HepG2 (cell line): ENCODE results near the gene ASCC3. TPM values are rescaled to one million over a fixed set of nuclear protein-coding genes. Genes with fewer than 3 reads are reported as not detected.

ENCODE experiments used
- ATAC-seq: fragments of 200-7000 bp; cut with Tn5 transposase; 3 replicates; pipeline ENCODE4 v1.9.1; 2020; ENCODE audit warnings: mild to moderate bottlenecking, moderate library complexity
- BruUV-seq: library from RNA; stranded (reverse); fragments of 400-500 nt; replicated peaks from 2 replicates; lab custom pipeline; 2021; lab: Mats Ljungman, UMichigan
- CTCF ChIA-PET: fragments of 300-600 bp; formaldehyde crosslinking; extraction: SDS; loops from one replicate; lab custom pipeline; 2021; ENCODE audit warnings: low total read pairs, inconsistent platforms, low intra/inter-chr PET ratio; lab: Yijun Ruan, JAX
- POLR2A ChIA-PET: fragments of 350-600 bp; sonication (Branson Sonifier 250); formaldehyde crosslinking; loops from one replicate; lab custom pipeline; 2020; ENCODE audit warnings: antibody characterized with exemption, inconsistent platforms; lab: Yijun Ruan, JAX
- DNase-seq: peaks from one replicate; pipeline ENCODE4 v3.0.0-alpha.2; 2015; ENCODE audit warnings: low spot score
- FAIRE-seq: peaks from 3 replicates; lab custom pipeline; 2011; peaks lifted over from hg19 to GRCh38; lab: Jason Lieb, UNC
- H2AFZ ChIP-seq: one replicate; pipeline ENCODE4 v1.6.1; 2011; ENCODE audit warnings: low read length, inconsistent platforms
- H3K27ac ChIP-seq: fragments of 300-600 bp; 3 replicates; pipeline ENCODE4 v1.8.0; 2011; ENCODE audit warnings: mixed run types, mild to moderate bottlenecking, mixed read lengths, low read length, inconsistent platforms; ENCODE audit not compliant: insufficient read depth; ENCODE audit errors: extremely low read length
- H3K27me3 ChIP-seq, 2 experiments: fragments of 200-600 bp in 1 of 2; 2 replicates in 1 of 2; 3 replicates in 1 of 2; pipeline versions ENCODE4 v1.6.0 to v1.8.0; 2011; ENCODE audit warnings: low read length in 2 of 2, mild to moderate bottlenecking in 2 of 2, moderate library complexity in 2 of 2, inconsistent platforms in 1 of 2; ENCODE audit not compliant: insufficient read depth in 2 of 2, control insufficient read depth in 1 of 2
- H3K36me3 ChIP-seq, 2 experiments: fragments of 200-600 bp in 1 of 2; replicated peaks in 1 of 2; 2 replicates in 1 of 2; 3 replicates in 1 of 2; pipeline versions ENCODE4 v1.5.1 to v1.8.0; 2011; ENCODE audit warnings: low read length in 2 of 2, inconsistent platforms in 1 of 2; ENCODE audit not compliant: insufficient read depth in 2 of 2, control insufficient read depth in 1 of 2
- H3K4me1 ChIP-seq: 2 replicates; pipeline ENCODE4 v1.5.1; 2012; ENCODE audit warnings: low read length, inconsistent platforms; ENCODE audit not compliant: insufficient read depth
- H3K4me2 ChIP-seq: 2 replicates; pipeline ENCODE4 v1.6.0; 2011; ENCODE audit warnings: low read depth, low read length, inconsistent platforms
- H3K4me3 ChIP-seq, 3 experiments: fragments of 200-600 bp in 1 of 3; sonication (generic), shearing (Covaris generic) in 1 of 3; replicated peaks in 1 of 3; 2 replicates each; pipeline ENCODE4 v1.5.1; 2011 to 2016; ENCODE audit warnings: low read length in 3 of 3, inconsistent platforms in 2 of 3, low read depth in 2 of 3, mild to moderate bottlenecking in 2 of 3, control low read depth in 1 of 3, mixed read lengths in 1 of 3; ENCODE audit not compliant: insufficient read depth in 1 of 3
- H3K79me2 ChIP-seq: one replicate; pipeline ENCODE4 v1.6.1; 2011; ENCODE audit warnings: low read length, inconsistent platforms; ENCODE audit not compliant: insufficient read depth
- H3K9ac ChIP-seq: 2 replicates; pipeline ENCODE4 v1.6.0; 2011; ENCODE audit warnings: mild to moderate bottlenecking, low read depth, low read length, inconsistent platforms; ENCODE audit not compliant: insufficient read depth
- H3K9me3 ChIP-seq: 2 replicates; pipeline ENCODE4 v1.5.1; 2012; ENCODE audit warnings: mild to moderate bottlenecking, low read length
- H4K20me1 ChIP-seq: 2 replicates; pipeline ENCODE4 v1.6.0; 2011; ENCODE audit warnings: inconsistent platforms, mild to moderate bottlenecking, low read length, moderate library complexity; ENCODE audit not compliant: insufficient read depth
- AHDC1 ChIP-seq: sonication (generic); formaldehyde crosslinking; IDR thresholded peaks from 2 replicates; pipeline ENCODE4 v1.5.1; 2020; ENCODE audit warnings: mild to moderate bottlenecking, missing genetic modification reagents, borderline replicate concordance
- ATF7-NPFF ChIP-seq: sonication (generic); formaldehyde crosslinking; IDR thresholded peaks from 2 replicates; pipeline ENCODE4 v1.8.1; 2023; ENCODE audit warnings: mild to moderate bottlenecking, low read depth, missing genetic modification reagents, moderate library complexity
- ERF ChIP-seq: IDR thresholded peaks from 2 replicates; pipeline ENCODE4 v1.6.1; 2018; ENCODE audit warnings: missing biosample characterization, missing genetic modification reagents
- KMT2B ChIP-seq: IDR thresholded peaks from 2 replicates; pipeline ENCODE4 v1.6.1; 2016; ENCODE audit warnings: missing genetic modification reagents, missing compliant biosample characterization
- MYNN ChIP-seq: sonication (generic); formaldehyde crosslinking; IDR thresholded peaks from 2 replicates; pipeline ENCODE4 v1.4.0; 2020; ENCODE audit warnings: mild to moderate bottlenecking, low read depth, missing genetic modification reagents
- PAF1 ChIP-seq: IDR thresholded peaks from 2 replicates; pipeline ENCODE4 v1.6.1; 2016; ENCODE audit warnings: missing genetic modification reagents, missing compliant biosample characterization
- PCBP1 ChIP-seq: fragments of 200-400 bp; formaldehyde crosslinking; IDR thresholded peaks from 2 replicates; pipeline ENCODE4 v1.6.1; 2017; ENCODE audit warnings: mild to moderate bottlenecking, low read depth, low read length, borderline replicate concordance
- POLR2G ChIP-seq: fragments of 200-400 bp; formaldehyde crosslinking; IDR thresholded peaks from 2 replicates; pipeline ENCODE4 v1.6.1; 2018; ENCODE audit warnings: mild to moderate bottlenecking, low read depth, low read length, moderate library complexity
- YY1 ChIP-seq: IDR thresholded peaks from 2 replicates; pipeline ENCODE4 v1.6.1; 2011; ENCODE audit warnings: low read length, low read depth, moderate library complexity, mild to moderate bottlenecking; ENCODE audit not compliant: insufficient read depth, insufficient replicate concordance
- ZBTB42 ChIP-seq: sonication (generic); formaldehyde crosslinking; IDR thresholded peaks from 2 replicates; pipeline ENCODE4 v1.5.0; 2020; ENCODE audit warnings: mild to moderate bottlenecking, missing genetic modification reagents
- ZC3H4 ChIP-seq: sonication (generic); formaldehyde crosslinking; IDR thresholded peaks from 2 replicates; pipeline ENCODE4 v1.4.0; 2020; ENCODE audit warnings: missing genetic modification reagents, borderline replicate concordance
- ZNF207 ChIP-seq: fragments of 450-650 bp; IDR thresholded peaks from 2 replicates; pipeline ENCODE4 v1.6.1; 2016; ENCODE audit warnings: antibody characterized with exemption, borderline replicate concordance
- ZNF234 ChIP-seq: sonication (generic); formaldehyde crosslinking; conservative IDR thresholded peaks from 2 replicates; pipeline ENCODE4 v1.5.1; 2020; ENCODE audit warnings: mild to moderate bottlenecking, missing genetic modification reagents
- ZNF251 ChIP-seq: sonication (generic); formaldehyde crosslinking; IDR thresholded peaks from 2 replicates; pipeline ENCODE4 v1.9.0; 2021; ENCODE audit warnings: mild to moderate bottlenecking, missing genetic modification reagents
- ZNF260 ChIP-seq: sonication (generic); formaldehyde crosslinking; IDR thresholded peaks from 2 replicates; pipeline ENCODE4 v1.4.0; 2020; ENCODE audit warnings: missing genetic modification reagents, low read depth, mild to moderate bottlenecking, borderline replicate concordance
- ZNF317 ChIP-seq: sonication (generic); formaldehyde crosslinking; IDR thresholded peaks from 2 replicates; pipeline ENCODE4 v1.5.0; 2020; ENCODE audit warnings: mild to moderate bottlenecking, missing genetic modification reagents
- ZNF672 ChIP-seq: sonication (generic); formaldehyde crosslinking; IDR thresholded peaks from 2 replicates; pipeline ENCODE4 v1.8.1; 2022; ENCODE audit warnings: missing genetic modification reagents
- ZNF782 ChIP-seq: sonication (generic); formaldehyde crosslinking; IDR thresholded peaks from 2 replicates; pipeline ENCODE4 v1.4.0; 2020; ENCODE audit warnings: missing genetic modification reagents, mild to moderate bottlenecking, borderline replicate concordance
- WGBS: methylation state at CpG from one replicate; pipeline ENCODE4 v1.1.6; 2017; ENCODE audit warnings: low lambda C conversion rate; 5-methylcytosine and 5-hydroxymethylcytosine counted together
- in situ Hi-C: cut with HindIII; loops from 2 replicates; pipeline ENCODE4 v1.10.0; 2017; ENCODE audit warnings: low pct_unique_long_range_greater_than_20kb; ENCODE audit not compliant: extremely low pct_ligation_motif_present
- intact Hi-C: fragments of 100-400 bp; cut with micrococcal nuclease; formaldehyde crosslinking; loops from one replicate; pipeline ENCODE4 v1.10.0; 2022; ENCODE audit not compliant: unreplicated experiment
- polyA plus RNA-seq, 8 experiments: library from polyadenylated mRNA; depleted of rRNA in 3 of 8; stranded (reverse) in 7 of 8; unstranded in 1 of 8; fragments of >200 nt; fragmentation: Illumina TruSeq in 4 of 8; extraction: Trizol in 4 of 8; gene quantifications; 2 replicates each; pipeline versions ENCODE4 v1.2.1 to v1.2.3, GENCODE V29; 2011 to 2016; ENCODE audit warnings: low read depth in 4 of 8, missing spikeins in 1 of 8, mixed read lengths in 1 of 8; ENCODE audit not compliant: insufficient read depth in 1 of 8
- total RNA-seq, 5 experiments: library from RNA; depleted of rRNA; stranded (reverse); fragments of >200 nt; fragmentation: Illumina TruSeq; extraction: Trizol; gene quantifications; 2 replicates each; pipeline ENCODE4 v1.2.3, GENCODE V29; 2016; ENCODE audit warnings: low read depth in 1 of 5

The ASCC3 gene
- total and polyA plus RNA-seq, 2 of the 13 experiments (the other 11 are each of a cell fraction or from before 2014, with no cell fraction given), result 23.1 to 55.7 TPM

- no peak for TF ChIP-seq ZBTB42 (CRISPR knock-in tag)
- no peak for TF ChIP-seq MYNN (CRISPR knock-in tag)
- no peak for TF ChIP-seq ZC3H4 (CRISPR knock-in tag)
- TF ChIP-seq POLR2G, result no peak
- no peak for TF ChIP-seq PCBP1
- TF ChIP-seq ERF (CRISPR knock-in tag), result no peak
- no peak for TF ChIP-seq YY1
Measured at GRCh38 chr6:100464903-100465700, 416.0 kb downstream of the ASCC3 start, which contains the start of gene SIM1 (continued).

GRCh38 chr6:100464162-100464851, 416.8 kb downstream of the ASCC3 start:
- Histone ChIP-seq H3K4me3 (no peak overlapping the region), H3K27me3 (peaks cover 6 to 57% of the 10 kb centered on the region in 2 experiments), H3K27ac (no peak overlapping the region), H2AFZ (no peak overlapping the region), H3K9ac (no peak overlapping the region), H3K4me1 (peaks cover 14% of the 10 kb centered on the region; the same call in 1 of the 2 replicates), H3K4me2 (no peak overlapping the region), H4K20me1 (no peaks in the 10 kb centered on the region), H3K9me3 (no peaks in the 10 kb centered on the region), H3K79me2 (no peaks in the 10 kb centered on the region), H3K36me3 (no peaks in the 10 kb centered on the region)
- intact Hi-C loops, result no loop called here
- no peak for FAIRE-seq
- ChIA-PET CTCF (no interaction called here), POLR2A (no interaction called here)
- in situ Hi-C loops, result no loop called here
- DNase-seq, result no peak
- WGBS, result 86% methylated on average over 18 of the region's 46 CpGs
- ATAC-seq, result no peak
- no TSS peak for BruUV-seq
- TF ChIP-seq ZNF234 (CRISPR knock-in tag) (no peak), ZNF317 (no peak), ZNF207 (no peak), PAF1 (CRISPR knock-in tag) (no peak), ZNF260 (no peak), ZNF782 (CRISPR knock-in tag) (no peak), ZNF251 (no peak), ATF7-NPFF (CRISPR knock-in tag) (no peak), ZNF672 (CRISPR knock-in tag) (no peak), KMT2B (CRISPR knock-in tag) (no peak), AHDC1 (CRISPR knock-in tag) (no peak)
